WTC11 (cell line): ENCODE measurements around the gene PIAS2. TPM values are rescaled to one million over a fixed set of nuclear protein-coding genes. Genes with fewer than 3 reads are reported as not detected.
A peak's percentile ranks its signal among the peaks of the same experiment; 100 is the strongest.

ENCODE experiments used
- ATAC-seq: fragments of 200-7000 bp; cut with Tn5 transposase; 2 replicates; pipeline ENCODE4 v1.10.0; 2021; ENCODE audit warnings: mild to moderate bottlenecking, moderate library complexity
- CTCF ChIA-PET: fragments of 300-600 bp; sonication (Branson Sonifier 250); formaldehyde crosslinking; loops from one replicate; lab custom pipeline; 2021; ENCODE audit warnings: antibody characterized with exemption; lab: Charles Lee
- POLR2A ChIA-PET: fragments of 350-600 bp; sonication (Branson Sonifier 250); formaldehyde crosslinking; loops from one replicate; lab custom pipeline; 2021; ENCODE audit warnings: antibody characterized with exemption; lab: Charles Lee
- DNase-seq: peaks from one replicate; pipeline ENCODE4 v3.0.0; 2021; ENCODE audit warnings: low spot score
- H3K27ac Mint-ChIP-seq: 2 replicates; pipeline ENCODE4 v1.8.0; 2021; ENCODE audit warnings: mixed read lengths
- H3K27me3 Mint-ChIP-seq: 2 replicates; pipeline ENCODE4 v1.8.0; 2021; ENCODE audit warnings: low read depth, mild to moderate bottlenecking, moderate library complexity, mixed read lengths
- H3K36me3 Mint-ChIP-seq: 2 replicates; pipeline ENCODE4 v1.8.0; 2021; ENCODE audit warnings: mixed read lengths
- H3K4me1 Mint-ChIP-seq: 2 replicates; pipeline ENCODE4 v1.8.0; 2022; ENCODE audit warnings: mixed read lengths
- H3K4me3 Mint-ChIP-seq: 2 replicates; pipeline ENCODE4 v1.8.0; 2021; ENCODE audit warnings: mild to moderate bottlenecking, moderate library complexity, mixed read lengths
- H3K9me3 Mint-ChIP-seq: 2 replicates; pipeline ENCODE4 v1.8.0; 2021; ENCODE audit warnings: mixed read lengths
- FOXJ3 ChIP-seq: sonication (generic); formaldehyde crosslinking; IDR thresholded peaks from 2 replicates; pipeline ENCODE4 v1.9.0; 2021; ENCODE audit warnings: missing genetic modification reagents, mild to moderate bottlenecking, borderline replicate concordance
- GRHL2 ChIP-seq: fragments of 250-450 bp; sonication (Bioruptor Pico); IDR thresholded peaks from 2 replicates; pipeline ENCODE4 v1.8.0; 2022; ENCODE audit warnings: mild to moderate bottlenecking, moderate library complexity; ENCODE audit not compliant: insufficient replicate concordance, severe bottlenecking
- MYBL2 ChIP-seq: sonication (generic); formaldehyde crosslinking; IDR thresholded peaks from 2 replicates; pipeline ENCODE4 v1.8.1; 2023; ENCODE audit warnings: mild to moderate bottlenecking, moderate library complexity, missing genetic modification reagents
- NR1H2 ChIP-seq: sonication (generic); formaldehyde crosslinking; IDR thresholded peaks from 2 replicates; pipeline ENCODE4 v1.9.0; 2021; ENCODE audit warnings: mild to moderate bottlenecking, moderate library complexity, missing genetic modification reagents
- OVOL2 ChIP-seq: fragments of 250-450 bp; sonication (Bioruptor Pico); IDR thresholded peaks from 2 replicates; pipeline ENCODE4 v1.9.0; 2021; ENCODE audit warnings: mild to moderate bottlenecking, borderline replicate concordance
- PRRX2 ChIP-seq: fragments of 250-450 bp; sonication (Bioruptor Pico); IDR thresholded peaks from 2 replicates; pipeline ENCODE4 v1.8.0; 2021; ENCODE audit warnings: mild to moderate bottlenecking
- SP1 ChIP-seq: sonication (generic); formaldehyde crosslinking; conservative IDR thresholded peaks from 2 replicates; pipeline ENCODE4 v1.8.1; 2022; ENCODE audit warnings: missing genetic modification reagents
- ZBTB21 ChIP-seq: sonication (generic); formaldehyde crosslinking; IDR thresholded peaks from 2 replicates; pipeline ENCODE4 v1.8.1; 2023; ENCODE audit warnings: mild to moderate bottlenecking, missing genetic modification reagents, borderline replicate concordance
- ZNF121 ChIP-seq: sonication (generic); formaldehyde crosslinking; IDR thresholded peaks from 2 replicates; pipeline ENCODE4 v1.8.0; 2023; ENCODE audit warnings: missing genetic modification reagents
- ZNF219 ChIP-seq: sonication (generic); formaldehyde crosslinking; IDR thresholded peaks from 2 replicates; pipeline ENCODE4 v1.8.0; 2023; ENCODE audit warnings: missing genetic modification reagents, mild to moderate bottlenecking, borderline replicate concordance
- ZNF263 ChIP-seq: sonication (generic); formaldehyde crosslinking; IDR thresholded peaks from 2 replicates; pipeline ENCODE4 v1.8.1; 2022; ENCODE audit warnings: low read depth, mild to moderate bottlenecking, moderate library complexity, missing genetic modification reagents
- ZNF416 ChIP-seq: fragments of 250-450 bp; sonication (Bioruptor Pico); IDR thresholded peaks from 2 replicates; pipeline ENCODE4 v1.9.0; 2021; ENCODE audit warnings: mild to moderate bottlenecking, inconsistent platforms
- total RNA-seq: library from RNA; stranded (reverse); gene quantifications from 3 replicates; pipeline ENCODE4 v1.2.3, GENCODE V29; 2021
- TF ChIP-seq, protein P1 (sequence below): sonication (generic); formaldehyde crosslinking; IDR thresholded peaks from 2 replicates; pipeline ENCODE4 v1.8.1; 2023; ENCODE audit warnings: mild to moderate bottlenecking, missing genetic modification reagents, moderate library complexity
- TF ChIP-seq, protein P2 (sequence below): fragments of 250-450 bp; sonication (Bioruptor Pico); IDR thresholded peaks from 2 replicates; pipeline ENCODE4 v2.1.2; 2022; ENCODE audit warnings: mild to moderate bottlenecking, moderate library complexity
- TF ChIP-seq, protein P3 (sequence below): sonication (generic); formaldehyde crosslinking; IDR thresholded peaks from 2 replicates; pipeline ENCODE4 v1.8.1; 2023; ENCODE audit warnings: mild to moderate bottlenecking, missing genetic modification reagents
- TF ChIP-seq, protein P4 (sequence below): sonication (generic); formaldehyde crosslinking; IDR thresholded peaks from 2 replicates; pipeline ENCODE4 v1.8.0; 2023; ENCODE audit warnings: mild to moderate bottlenecking, missing genetic modification reagents
- TF ChIP-seq, protein P5 (sequence below): sonication (generic); formaldehyde crosslinking; IDR thresholded peaks from 2 replicates; pipeline ENCODE4 v1.8.1; 2023; ENCODE audit warnings: mild to moderate bottlenecking, missing genetic modification reagents, borderline replicate concordance
- TF ChIP-seq, protein P6 (sequence below): sonication (generic); formaldehyde crosslinking; IDR thresholded peaks from 2 replicates; pipeline ENCODE4 v1.8.0; 2023; ENCODE audit warnings: missing genetic modification reagents

Gene PIAS2
- total RNA-seq, 1 experiment from 2014 or later = 50.7 TPM

DNA sequence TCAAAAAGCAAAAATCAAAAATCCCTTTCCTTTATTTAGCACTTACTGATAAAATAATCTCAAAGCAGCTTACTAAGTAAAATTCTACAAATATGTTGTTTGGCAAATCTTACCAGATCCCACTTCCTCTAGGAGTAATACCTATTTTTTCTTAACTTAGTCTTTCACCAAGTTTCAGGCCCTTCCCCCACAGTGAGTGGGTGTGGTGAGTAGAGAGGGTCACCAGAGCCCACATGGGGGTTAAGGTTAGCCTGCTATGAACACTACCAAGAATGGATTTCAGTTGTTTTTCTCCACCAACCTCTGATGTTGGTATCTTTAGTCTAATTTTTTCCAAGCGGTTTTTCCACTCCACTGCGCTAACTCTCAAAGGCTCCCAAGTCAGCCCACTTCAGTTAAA, 23.2 kb downstream of the PIAS2 start (continued):
- no peak for TF ChIP-seq OVOL2 (CRISPR knock-in tag)
- TF ChIP-seq, protein P1, sequence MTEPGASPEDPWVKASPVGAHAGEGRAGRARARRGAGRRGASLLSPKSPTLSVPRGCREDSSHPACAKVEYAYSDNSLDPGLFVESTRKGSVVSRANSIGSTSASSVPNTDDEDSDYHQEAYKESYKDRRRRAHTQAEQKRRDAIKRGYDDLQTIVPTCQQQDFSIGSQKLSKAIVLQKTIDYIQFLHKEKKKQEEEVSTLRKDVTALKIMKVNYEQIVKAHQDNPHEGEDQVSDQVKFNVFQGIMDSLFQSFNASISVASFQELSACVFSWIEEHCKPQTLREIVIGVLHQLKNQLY (CRISPR knock-in tag) = no peak
- TF ChIP-seq GRHL2 (CRISPR knock-in tag) = no peak
- no peak for TF ChIP-seq ZNF219 (CRISPR knock-in tag)
- no peak for TF ChIP-seq MYBL2 (CRISPR knock-in tag)
- no peak for TF ChIP-seq ZNF416 (CRISPR knock-in tag)
- TF ChIP-seq ZNF121 (CRISPR knock-in tag) = no peak
- TF ChIP-seq, protein P2, sequence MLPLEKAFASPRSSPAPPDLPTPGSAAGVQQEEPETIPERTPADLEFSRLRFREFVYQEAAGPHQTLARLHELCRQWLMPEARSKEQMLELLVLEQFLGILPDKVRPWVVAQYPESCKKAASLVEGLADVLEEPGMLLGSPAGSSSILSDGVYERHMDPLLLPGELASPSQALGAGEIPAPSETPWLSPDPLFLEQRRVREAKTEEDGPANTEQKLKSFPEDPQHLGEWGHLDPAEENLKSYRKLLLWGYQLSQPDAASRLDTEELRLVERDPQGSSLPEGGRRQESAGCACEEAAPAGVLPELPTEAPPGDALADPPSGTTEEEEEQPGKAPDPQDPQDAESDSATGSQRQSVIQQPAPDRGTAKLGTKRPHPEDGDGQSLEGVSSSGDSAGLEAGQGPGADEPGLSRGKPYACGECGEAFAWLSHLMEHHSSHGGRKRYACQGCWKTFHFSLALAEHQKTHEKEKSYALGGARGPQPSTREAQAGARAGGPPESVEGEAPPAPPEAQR (CRISPR knock-in tag) = no peak
- TF ChIP-seq PRRX2 (CRISPR knock-in tag) = no peak
- TF ChIP-seq, protein P3, sequence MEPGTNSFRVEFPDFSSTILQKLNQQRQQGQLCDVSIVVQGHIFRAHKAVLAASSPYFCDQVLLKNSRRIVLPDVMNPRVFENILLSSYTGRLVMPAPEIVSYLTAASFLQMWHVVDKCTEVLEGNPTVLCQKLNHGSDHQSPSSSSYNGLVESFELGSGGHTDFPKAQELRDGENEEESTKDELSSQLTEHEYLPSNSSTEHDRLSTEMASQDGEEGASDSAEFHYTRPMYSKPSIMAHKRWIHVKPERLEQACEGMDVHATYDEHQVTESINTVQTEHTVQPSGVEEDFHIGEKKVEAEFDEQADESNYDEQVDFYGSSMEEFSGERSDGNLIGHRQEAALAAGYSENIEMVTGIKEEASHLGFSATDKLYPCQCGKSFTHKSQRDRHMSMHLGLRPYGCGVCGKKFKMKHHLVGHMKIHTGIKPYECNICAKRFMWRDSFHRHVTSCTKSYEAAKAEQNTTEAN = no peak
- no peak for TF ChIP-seq SP1
- TF ChIP-seq, protein P4, sequence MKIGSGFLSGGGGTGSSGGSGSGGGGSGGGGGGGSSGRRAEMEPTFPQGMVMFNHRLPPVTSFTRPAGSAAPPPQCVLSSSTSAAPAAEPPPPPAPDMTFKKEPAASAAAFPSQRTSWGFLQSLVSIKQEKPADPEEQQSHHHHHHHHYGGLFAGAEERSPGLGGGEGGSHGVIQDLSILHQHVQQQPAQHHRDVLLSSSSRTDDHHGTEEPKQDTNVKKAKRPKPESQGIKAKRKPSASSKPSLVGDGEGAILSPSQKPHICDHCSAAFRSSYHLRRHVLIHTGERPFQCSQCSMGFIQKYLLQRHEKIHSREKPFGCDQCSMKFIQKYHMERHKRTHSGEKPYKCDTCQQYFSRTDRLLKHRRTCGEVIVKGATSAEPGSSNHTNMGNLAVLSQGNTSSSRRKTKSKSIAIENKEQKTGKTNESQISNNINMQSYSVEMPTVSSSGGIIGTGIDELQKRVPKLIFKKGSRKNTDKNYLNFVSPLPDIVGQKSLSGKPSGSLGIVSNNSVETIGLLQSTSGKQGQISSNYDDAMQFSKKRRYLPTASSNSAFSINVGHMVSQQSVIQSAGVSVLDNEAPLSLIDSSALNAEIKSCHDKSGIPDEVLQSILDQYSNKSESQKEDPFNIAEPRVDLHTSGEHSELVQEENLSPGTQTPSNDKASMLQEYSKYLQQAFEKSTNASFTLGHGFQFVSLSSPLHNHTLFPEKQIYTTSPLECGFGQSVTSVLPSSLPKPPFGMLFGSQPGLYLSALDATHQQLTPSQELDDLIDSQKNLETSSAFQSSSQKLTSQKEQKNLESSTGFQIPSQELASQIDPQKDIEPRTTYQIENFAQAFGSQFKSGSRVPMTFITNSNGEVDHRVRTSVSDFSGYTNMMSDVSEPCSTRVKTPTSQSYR = no peak
- no peak for TF ChIP-seq ZBTB21
- TF ChIP-seq ZNF263 (CRISPR knock-in tag) = no peak

DNA sequence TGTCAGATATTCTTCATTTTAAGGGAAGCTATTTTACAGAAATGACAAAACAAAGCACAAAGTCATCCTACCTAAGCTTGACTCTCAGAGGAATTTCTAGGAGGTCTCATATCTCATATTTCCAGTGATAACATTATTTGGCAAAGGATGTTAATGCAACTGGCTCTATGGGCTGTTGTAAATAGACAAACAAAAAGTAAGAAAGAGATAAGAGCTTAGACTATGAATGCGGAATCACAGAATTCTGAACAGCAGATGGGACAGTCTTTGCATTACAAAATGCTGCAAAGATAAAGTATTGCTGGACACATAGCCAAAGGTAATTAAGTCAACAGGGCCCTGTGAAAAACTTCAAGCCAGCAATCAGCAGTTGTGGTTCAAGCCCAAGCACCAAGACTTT, 23.9 kb downstream of the PIAS2 start:
- CTCF ChIA-PET = interaction anchor here (0.9 kb wide), 1 partner anchor 25 kb away, joined by 3 read pairs; no protein-coding TSS in a partner anchor
- DNase-seq (no peak), ATAC-seq (no peak)
- Mint-ChIP-seq H3K4me1 (peaks cover 40% of the 10 kb centered on the region), H3K36me3 (peaks cover 36% of the 10 kb centered on the region), H3K27ac (peak overlapping the region; percentile 9; the same call in 1 of the 2 replicates), H3K9me3 (peaks cover 28% of the 10 kb centered on the region), H3K4me3 (no peak overlapping the region), H3K27me3 (no peaks in the 10 kb centered on the region)
- TF ChIP-seq, protein P5, sequence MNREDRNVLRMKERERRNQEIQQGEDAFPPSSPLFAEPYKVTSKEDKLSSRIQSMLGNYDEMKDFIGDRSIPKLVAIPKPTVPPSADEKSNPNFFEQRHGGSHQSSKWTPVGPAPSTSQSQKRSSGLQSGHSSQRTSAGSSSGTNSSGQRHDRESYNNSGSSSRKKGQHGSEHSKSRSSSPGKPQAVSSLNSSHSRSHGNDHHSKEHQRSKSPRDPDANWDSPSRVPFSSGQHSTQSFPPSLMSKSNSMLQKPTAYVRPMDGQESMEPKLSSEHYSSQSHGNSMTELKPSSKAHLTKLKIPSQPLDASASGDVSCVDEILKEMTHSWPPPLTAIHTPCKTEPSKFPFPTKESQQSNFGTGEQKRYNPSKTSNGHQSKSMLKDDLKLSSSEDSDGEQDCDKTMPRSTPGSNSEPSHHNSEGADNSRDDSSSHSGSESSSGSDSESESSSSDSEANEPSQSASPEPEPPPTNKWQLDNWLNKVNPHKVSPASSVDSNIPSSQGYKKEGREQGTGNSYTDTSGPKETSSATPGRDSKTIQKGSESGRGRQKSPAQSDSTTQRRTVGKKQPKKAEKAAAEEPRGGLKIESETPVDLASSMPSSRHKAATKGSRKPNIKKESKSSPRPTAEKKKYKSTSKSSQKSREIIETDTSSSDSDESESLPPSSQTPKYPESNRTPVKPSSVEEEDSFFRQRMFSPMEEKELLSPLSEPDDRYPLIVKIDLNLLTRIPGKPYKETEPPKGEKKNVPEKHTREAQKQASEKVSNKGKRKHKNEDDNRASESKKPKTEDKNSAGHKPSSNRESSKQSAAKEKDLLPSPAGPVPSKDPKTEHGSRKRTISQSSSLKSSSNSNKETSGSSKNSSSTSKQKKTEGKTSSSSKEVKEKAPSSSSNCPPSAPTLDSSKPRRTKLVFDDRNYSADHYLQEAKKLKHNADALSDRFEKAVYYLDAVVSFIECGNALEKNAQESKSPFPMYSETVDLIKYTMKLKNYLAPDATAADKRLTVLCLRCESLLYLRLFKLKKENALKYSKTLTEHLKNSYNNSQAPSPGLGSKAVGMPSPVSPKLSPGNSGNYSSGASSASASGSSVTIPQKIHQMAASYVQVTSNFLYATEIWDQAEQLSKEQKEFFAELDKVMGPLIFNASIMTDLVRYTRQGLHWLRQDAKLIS = no peak
- TF ChIP-seq NR1H2 (CRISPR knock-in tag) = no peak
- no peak for TF ChIP-seq ZNF416 (CRISPR knock-in tag)
- TF ChIP-seq, protein P6, sequence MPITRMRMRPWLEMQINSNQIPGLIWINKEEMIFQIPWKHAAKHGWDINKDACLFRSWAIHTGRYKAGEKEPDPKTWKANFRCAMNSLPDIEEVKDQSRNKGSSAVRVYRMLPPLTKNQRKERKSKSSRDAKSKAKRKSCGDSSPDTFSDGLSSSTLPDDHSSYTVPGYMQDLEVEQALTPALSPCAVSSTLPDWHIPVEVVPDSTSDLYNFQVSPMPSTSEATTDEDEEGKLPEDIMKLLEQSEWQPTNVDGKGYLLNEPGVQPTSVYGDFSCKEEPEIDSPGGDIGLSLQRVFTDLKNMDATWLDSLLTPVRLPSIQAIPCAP (CRISPR knock-in tag) = no peak
- no peak for TF ChIP-seq FOXJ3
- no peak for TF ChIP-seq OVOL2 (CRISPR knock-in tag)
- POLR2A ChIA-PET = no interaction called here
